Duodenal mucosa (tissue), 2 donors: ENCODE data around the gene CCT6A.
"Not testable (repeated sequence)": the region's sequence is repeated elsewhere in the genome, so short reads cannot be mapped to it uniquely, and the experiment has no call there.

Experiments
- H3K27ac ChIP-seq: one replicate; pipeline ENCODE4 v1.7.0; 2013; ENCODE audit warnings: low read depth, low read length
- H3K27me3 ChIP-seq, 2 donors: one replicate each; pipeline ENCODE4 v1.7.0; 2013; ENCODE audit warnings: low read length in 2 of 2, control low read depth in 1 of 2; ENCODE audit not compliant: insufficient read depth in 2 of 2, control insufficient read depth in 1 of 2
- H3K36me3 ChIP-seq, 2 donors: one replicate each; pipeline ENCODE4 v1.7.0; 2013; ENCODE audit warnings: low read length in 2 of 2, control low read depth in 1 of 2; ENCODE audit not compliant: insufficient read depth in 2 of 2, control insufficient read depth in 1 of 2
- H3K4me1 ChIP-seq, 2 donors: one replicate each; pipeline ENCODE4 v1.7.0; 2013; ENCODE audit warnings: low read length in 2 of 2, control low read depth in 1 of 2; ENCODE audit not compliant: insufficient read depth in 2 of 2, control insufficient read depth in 1 of 2
- H3K4me3 ChIP-seq, 2 donors: one replicate each; pipeline ENCODE4 v1.7.0; 2013; ENCODE audit warnings: low read length in 2 of 2, low read depth in 1 of 2
- H3K9ac ChIP-seq, 2 donors: one replicate each; pipeline ENCODE4 v1.7.0; 2013; ENCODE audit warnings: low read length in 2 of 2, low read depth in 1 of 2
- H3K9me3 ChIP-seq, 2 donors: one replicate each; pipeline ENCODE4 v1.7.0; 2013; ENCODE audit warnings: low read length in 2 of 2, control low read depth in 1 of 2; ENCODE audit not compliant: control insufficient read depth in 1 of 2

The CCT6A gene

GRCh38 chr7:56030340-56030739 is 21.2 kb upstream of the CCT6A start:
- H3K36me3 ChIP-seq: no peaks in the 10 kb centered on the region
- H3K27ac ChIP-seq: no peak overlapping the region
- no peaks in the 10 kb centered on the region for H3K9me3 ChIP-seq
- H3K4me3 ChIP-seq: no peak overlapping the region
- H3K27me3 ChIP-seq: no peaks in the 10 kb centered on the region
- H3K4me1 ChIP-seq: peaks cover 2 to 9% of the 10 kb centered on the region in 2 donors
- H3K9ac ChIP-seq: no peak overlapping the region

- not testable (repeated sequence) for H3K4me1 ChIP-seq, H3K27me3 ChIP-seq, H3K27ac ChIP-seq, H3K4me3 ChIP-seq, H3K36me3 ChIP-seq, H3K9ac ChIP-seq, H3K9me3 ChIP-seq
These were observed 20.0 kb upstream of the CCT6A start for GRCh38 chr7:56031556-56031955.

GRCh38 chr7:56032578-56032977 is 19.0 kb upstream of the CCT6A start:
- H3K9me3 ChIP-seq, H3K27me3 ChIP-seq, H3K4me1 ChIP-seq, H3K9ac ChIP-seq, H3K36me3 ChIP-seq, H3K27ac ChIP-seq, H3K4me3 ChIP-seq: not testable (repeated sequence)

GRCh38 chr7:56033671-56034432 is 17.7 kb upstream of the CCT6A start:
- Histone ChIP-seq H3K9me3 (no peaks in the 10 kb centered on the region), H3K4me3 (peak overlapping the region; percentile 87 to 96), H3K4me1 (peaks cover 2 to 8% of the 10 kb centered on the region in 2 donors), H3K27me3 (no peaks in the 10 kb centered on the region), H3K36me3 (no peaks in the 10 kb centered on the region), H3K9ac (peak overlapping the region; percentile 55 to 85), H3K27ac (no peak overlapping the region)

GRCh38 chr7:56040730-56041129 is 10.8 kb upstream of the CCT6A start:
- peak overlapping the region in 1 of 2 donors; percentile 32 for H3K9ac ChIP-seq
- H3K9me3 ChIP-seq: no peaks in the 10 kb centered on the region
- H3K27ac ChIP-seq: no peak overlapping the region
- no peaks in the 10 kb centered on the region for H3K27me3 ChIP-seq
- H3K4me3 ChIP-seq: no peak overlapping the region
- H3K36me3 ChIP-seq: no peaks in the 10 kb centered on the region
- H3K4me1 ChIP-seq: peaks cover 5 to 6% of the 10 kb centered on the region in 2 donors

GRCh38 chr7:56045758-56046157 is 5.8 kb upstream of the CCT6A start:
- H3K36me3 ChIP-seq, H3K9ac ChIP-seq, H3K27me3 ChIP-seq, H3K9me3 ChIP-seq, H3K4me3 ChIP-seq, H3K27ac ChIP-seq: not testable (repeated sequence)
- peaks cover under 1 to 19% of the 10 kb centered on the region in 2 donors for H3K4me1 ChIP-seq

- H3K27me3 ChIP-seq: no peaks in the 10 kb centered on the region
- H3K36me3 ChIP-seq: no peaks in the 10 kb centered on the region
- no peaks in the 10 kb centered on the region for H3K9me3 ChIP-seq
- H3K4me1 ChIP-seq: peaks cover 0 to 17% of the 10 kb centered on the region in 2 donors
- no peak overlapping the region for H3K4me3 ChIP-seq
- peak overlapping the region; percentile 63 for H3K27ac ChIP-seq
- no peak overlapping the region for H3K9ac ChIP-seq
These were observed 4.7 kb upstream of the CCT6A start for GRCh38 chr7:56046721-56047445.

- not testable (repeated sequence) for H3K27me3 ChIP-seq, H3K4me3 ChIP-seq, H3K9me3 ChIP-seq, H3K36me3 ChIP-seq, H3K9ac ChIP-seq, H3K27ac ChIP-seq
- peaks cover 5 to 22% of the 10 kb centered on the region in 2 donors for H3K4me1 ChIP-seq
These were observed 4.0 kb upstream of the CCT6A start for GRCh38 chr7:56047446-56048116.

- H3K27me3 ChIP-seq: no peaks in the 10 kb centered on the region
- peaks cover 2 to 3% of the 10 kb centered on the region in 2 donors for H3K36me3 ChIP-seq
- H3K27ac ChIP-seq: no peak overlapping the region
- no peak overlapping the region for H3K4me3 ChIP-seq
- no peak overlapping the region for H3K9ac ChIP-seq
- H3K9me3 ChIP-seq: no peaks in the 10 kb centered on the region
- H3K4me1 ChIP-seq: peaks cover 11 to 28% of the 10 kb centered on the region in 2 donors
These were observed 3.3 kb upstream of the CCT6A start for GRCh38 chr7:56048245-56048644.

GRCh38 chr7:56048763-56049162 is 2.8 kb upstream of the CCT6A start:
- H3K36me3 ChIP-seq, H3K9me3 ChIP-seq, H3K9ac ChIP-seq, H3K27me3 ChIP-seq, H3K27ac ChIP-seq, H3K4me3 ChIP-seq: not testable (repeated sequence)
- peaks cover 14 to 33% of the 10 kb centered on the region in 2 donors for H3K4me1 ChIP-seq
